IMR-90 (cell line): ENCODE data around the gene RAB8B.

Experiments
- BHLHE40 ChIP-seq: fragments of 150-350 bp; IDR thresholded peaks from 2 replicates; pipeline ENCODE4 v1.6.1; 2016; ENCODE audit warnings: mild to moderate bottlenecking, low read depth, low read length
- CEBPB ChIP-seq: IDR thresholded peaks from 2 replicates; pipeline ENCODE4 v1.6.1; 2012; ENCODE audit warnings: low read depth, low read length, improper control_type of control experiment
- CHD1 ChIP-seq: IDR thresholded peaks from 2 replicates; pipeline ENCODE4 v1.6.1; 2012; ENCODE audit warnings: low read depth, low read length, improper control_type of control experiment
- CTCF ChIP-seq: conservative IDR thresholded peaks from 2 replicates; pipeline ENCODE4 v1.5.1; 2012; ENCODE audit warnings: mild to moderate bottlenecking, low read depth, low read length, improper control_type of control experiment
- ELK1 ChIP-seq: fragments of 150-350 bp; IDR thresholded peaks from 2 replicates; pipeline ENCODE4 v1.6.1; 2016; ENCODE audit warnings: low read depth, mild to moderate bottlenecking, low read length, moderate library complexity, borderline replicate concordance
- MAFK ChIP-seq: IDR thresholded peaks from 2 replicates; pipeline ENCODE4 v1.6.1; 2012; ENCODE audit warnings: low read depth, low read length, improper control_type of control experiment
- MAZ ChIP-seq: IDR thresholded peaks from 2 replicates; pipeline ENCODE4 v1.6.1; 2012; ENCODE audit warnings: low read depth, mild to moderate bottlenecking, low read length, improper control_type of control experiment, moderate library complexity, borderline replicate concordance
- MXI1 ChIP-seq: IDR thresholded peaks from 2 replicates; pipeline ENCODE4 v1.6.1; 2012; ENCODE audit warnings: low read depth, mild to moderate bottlenecking, low read length, moderate library complexity, borderline replicate concordance
- NFE2L2 ChIP-seq: fragments of 150-350 bp; IDR thresholded peaks from 2 replicates; pipeline ENCODE4 v1.6.1; 2016; ENCODE audit warnings: low read depth, mild to moderate bottlenecking, low read length
- POLR2A ChIP-seq: IDR thresholded peaks from 2 replicates; pipeline ENCODE4 v1.6.1; 2012; ENCODE audit warnings: mild to moderate bottlenecking, low read depth, low read length
- RAD21 ChIP-seq: IDR thresholded peaks from 2 replicates; pipeline ENCODE4 v1.6.1; 2012; ENCODE audit warnings: low read length, improper control_type of control experiment
- RFX5 ChIP-seq: IDR thresholded peaks from 2 replicates; pipeline ENCODE4 v1.8.0; 2012; ENCODE audit warnings: low read depth, mild to moderate bottlenecking, low read length, moderate library complexity
- SMC3 ChIP-seq: fragments of 150-350 bp; IDR thresholded peaks from 2 replicates; pipeline ENCODE4 v1.6.1; 2016; ENCODE audit warnings: low read depth, mild to moderate bottlenecking, antibody characterized with exemption, low read length, moderate library complexity
- USF2 ChIP-seq: fragments of 150-350 bp; IDR thresholded peaks from 2 replicates; pipeline ENCODE4 v1.6.1; 2017; ENCODE audit warnings: mild to moderate bottlenecking, antibody characterized with exemption, low read length, low read depth

GRCh38 chr15:63255489-63255990 lies 66.1 kb downstream of the RAB8B start:
- TF ChIP-seq CTCF: no peak
- no peak for TF ChIP-seq POLR2A
- no peak for TF ChIP-seq RAD21
- no peak for TF ChIP-seq RFX5
- TF ChIP-seq BHLHE40: no peak
- no peak for TF ChIP-seq CEBPB
- TF ChIP-seq ELK1: no peak
- no peak for TF ChIP-seq MXI1
- no peak for TF ChIP-seq MAFK
- TF ChIP-seq NFE2L2: no peak
- TF ChIP-seq CHD1: no peak
- no peak for TF ChIP-seq MAZ
- no peak for TF ChIP-seq SMC3
- TF ChIP-seq USF2: no peak
